Smooth muscle cell (in vitro differentiated cells): ENCODE results near the gene DNM3. TPM values are rescaled to one million over a fixed set of nuclear protein-coding genes. Genes with fewer than 3 reads are reported as not detected.
A peak's percentile ranks its signal among the peaks of the same experiment; 100 is the strongest.

Source experiments
- DNase-seq: peaks from one replicate; lab custom pipeline; 2025; ENCODE audit not compliant: unreplicated experiment; lab: John Stamatoyannopoulos, UW
- H2AFZ ChIP-seq: fragments of 200-600 bp; sonication (generic); 2 replicates; pipeline ENCODE4 v1.6.0; 2016; ENCODE audit warnings: antibody characterized with exemption, low read depth, mild to moderate bottlenecking
- H3F3A ChIP-seq: fragments of 200-600 bp; sonication (generic); 2 replicates; pipeline ENCODE4 v1.6.0; 2017; ENCODE audit warnings: antibody characterized with exemption, low read depth
- H3K27ac ChIP-seq: fragments of 200-600 bp; sonication (generic); 2 replicates; pipeline ENCODE4 v1.5.1; 2016; ENCODE audit warnings: low read depth, mild to moderate bottlenecking
- H3K27me3 ChIP-seq: fragments of 200-600 bp; sonication (generic); 2 replicates; pipeline ENCODE4 v1.6.1; 2016; ENCODE audit warnings: low read depth, mild to moderate bottlenecking
- H3K36me3 ChIP-seq: fragments of 200-600 bp; sonication (generic); 2 replicates; pipeline ENCODE4 v1.5.1; 2016; ENCODE audit warnings: low read depth
- H3K4me1 ChIP-seq: fragments of 200-600 bp; sonication (generic); 2 replicates; pipeline ENCODE4 v1.5.1; 2016; ENCODE audit warnings: low read depth
- H3K4me2 ChIP-seq: fragments of 200-600 bp; sonication (generic); 2 replicates; pipeline ENCODE4 v1.6.0; 2016; ENCODE audit warnings: mild to moderate bottlenecking
- H3K4me3 ChIP-seq: fragments of 200-600 bp; sonication (generic); 2 replicates; pipeline ENCODE4 v1.5.1; 2016; ENCODE audit warnings: mild to moderate bottlenecking
- H3K79me2 ChIP-seq: fragments of 200-600 bp; sonication (generic); 2 replicates; pipeline ENCODE4 v1.6.0; 2016; ENCODE audit warnings: low read depth, mild to moderate bottlenecking
- H3K9ac ChIP-seq: fragments of 200-600 bp; sonication (generic); 2 replicates; pipeline ENCODE4 v1.6.0; 2016; ENCODE audit warnings: low read depth
- H3K9me3 ChIP-seq: fragments of 200-600 bp; sonication (generic); replicated peaks from 2 replicates; pipeline ENCODE4 v1.5.1; 2016; ENCODE audit warnings: low read depth
- H4K20me1 ChIP-seq: fragments of 200-600 bp; sonication (generic); 2 replicates; pipeline ENCODE4 v1.6.0; 2016; ENCODE audit warnings: low read depth
- WGBS: methylation state at CpG from one replicate; pipeline ENCODE4 v1.1.7; 2016; ENCODE audit warnings: low lambda C conversion rate; 5-methylcytosine and 5-hydroxymethylcytosine counted together
- polyA plus RNA-seq: library from polyadenylated mRNA; unstranded; fragments of >200 nt; fragmentation: Nextera tagmentation; extraction: Ambion mirVana; gene quantifications from 2 replicates; pipeline ENCODE4 v1.2.1, GENCODE V29; 2016
- total RNA-seq: library from RNA; depleted of rRNA; stranded (reverse); fragments of >200 nt; gene quantifications from 2 replicates; pipeline ENCODE4 v1.2.3, GENCODE V29; 2014
- TF ChIP-seq, protein P1 (sequence below): fragments of 200-600 bp; sonication (generic); IDR thresholded peaks from 2 replicates; pipeline ENCODE4 v1.5.1; 2017; ENCODE audit warnings: borderline replicate concordance, mild to moderate bottlenecking, antibody characterized with exemption; ENCODE audit not compliant: insufficient read depth, poor library complexity, severe bottlenecking

DNM3 gene
- total and polyA plus RNA-seq, 2 experiments from 2014 or later = 1.7 to 3.0 TPM

DNA sequence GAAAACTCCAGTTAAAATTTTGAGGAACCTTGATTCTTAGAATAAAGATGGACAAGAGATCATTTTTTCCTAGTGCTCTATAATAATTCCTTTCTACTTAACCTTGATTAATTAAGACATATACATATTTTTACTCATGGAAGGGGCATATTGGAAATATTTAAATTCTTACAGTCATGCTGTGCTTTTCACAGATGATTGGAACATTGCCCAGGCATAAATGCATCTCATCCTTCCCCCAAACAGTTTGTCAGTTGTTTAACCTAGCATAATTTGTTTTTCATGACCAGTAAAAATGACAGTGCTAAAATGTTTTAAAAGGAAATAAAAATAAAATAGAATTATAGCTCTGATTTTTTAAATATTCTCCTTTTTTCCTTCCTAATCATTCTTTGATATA, 140.0 kb downstream of the DNM3 start:
- DNase-seq = no peak
- H3K79me2 ChIP-seq = no peaks in the 10 kb centered on the region
- no peaks in the 10 kb centered on the region for H3F3A ChIP-seq
- H3K27ac ChIP-seq = no peak overlapping the region
- H4K20me1 ChIP-seq = no peaks in the 10 kb centered on the region
- TF ChIP-seq, protein P1, sequence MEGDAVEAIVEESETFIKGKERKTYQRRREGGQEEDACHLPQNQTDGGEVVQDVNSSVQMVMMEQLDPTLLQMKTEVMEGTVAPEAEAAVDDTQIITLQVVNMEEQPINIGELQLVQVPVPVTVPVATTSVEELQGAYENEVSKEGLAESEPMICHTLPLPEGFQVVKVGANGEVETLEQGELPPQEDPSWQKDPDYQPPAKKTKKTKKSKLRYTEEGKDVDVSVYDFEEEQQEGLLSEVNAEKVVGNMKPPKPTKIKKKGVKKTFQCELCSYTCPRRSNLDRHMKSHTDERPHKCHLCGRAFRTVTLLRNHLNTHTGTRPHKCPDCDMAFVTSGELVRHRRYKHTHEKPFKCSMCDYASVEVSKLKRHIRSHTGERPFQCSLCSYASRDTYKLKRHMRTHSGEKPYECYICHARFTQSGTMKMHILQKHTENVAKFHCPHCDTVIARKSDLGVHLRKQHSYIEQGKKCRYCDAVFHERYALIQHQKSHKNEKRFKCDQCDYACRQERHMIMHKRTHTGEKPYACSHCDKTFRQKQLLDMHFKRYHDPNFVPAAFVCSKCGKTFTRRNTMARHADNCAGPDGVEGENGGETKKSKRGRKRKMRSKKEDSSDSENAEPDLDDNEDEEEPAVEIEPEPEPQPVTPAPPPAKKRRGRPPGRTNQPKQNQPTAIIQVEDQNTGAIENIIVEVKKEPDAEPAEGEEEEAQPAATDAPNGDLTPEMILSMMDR = no peak
- H3K36me3 ChIP-seq = no peaks in the 10 kb centered on the region
- H3K9ac ChIP-seq = no peak overlapping the region
- H3K9me3 ChIP-seq = no peaks in the 10 kb centered on the region
- no peak overlapping the region for H2AFZ ChIP-seq
- H3K27me3 ChIP-seq = no peaks in the 10 kb centered on the region
- no peak overlapping the region for H3K4me3 ChIP-seq
- H3K4me1 ChIP-seq = no peaks in the 10 kb centered on the region
- no peak overlapping the region for H3K4me2 ChIP-seq

DNA sequence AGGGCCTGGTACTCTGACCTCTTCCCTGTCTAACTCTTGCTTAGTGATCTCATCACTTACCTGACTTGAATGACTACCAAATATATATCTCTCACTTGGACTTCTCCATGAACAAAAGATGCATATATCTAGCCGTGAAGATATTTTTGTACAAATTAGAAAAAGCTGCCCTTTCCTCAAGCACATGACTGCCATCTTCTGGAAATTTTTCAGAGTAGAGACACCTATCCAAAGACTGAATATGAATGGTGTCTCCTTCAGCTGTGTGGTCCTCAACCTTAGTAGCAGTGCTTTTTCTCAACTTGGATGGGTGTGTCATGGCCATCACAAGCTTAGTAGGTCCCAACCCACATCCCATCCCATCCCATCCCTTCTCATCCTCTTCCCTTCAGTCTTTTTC, 142.3 kb downstream of the DNM3 start:
- H3K27me3 ChIP-seq = no peaks in the 10 kb centered on the region
- H3K27ac ChIP-seq = no peak overlapping the region
- H4K20me1 ChIP-seq = no peaks in the 10 kb centered on the region
- no peak overlapping the region for H3K4me3 ChIP-seq
- no peak for DNase-seq
- H3F3A ChIP-seq = no peaks in the 10 kb centered on the region
- H3K36me3 ChIP-seq = no peaks in the 10 kb centered on the region
- H3K4me2 ChIP-seq = no peak overlapping the region
- WGBS = 58% methylated on average over 1 of the region's 1 CpG
- no peaks in the 10 kb centered on the region for H3K4me1 ChIP-seq
- no peaks in the 10 kb centered on the region for H3K9me3 ChIP-seq
- H3K9ac ChIP-seq = no peak overlapping the region
- TF ChIP-seq, protein P1 = peak; percentile 37
- H3K79me2 ChIP-seq = no peaks in the 10 kb centered on the region
- H2AFZ ChIP-seq = no peak overlapping the region

DNA sequence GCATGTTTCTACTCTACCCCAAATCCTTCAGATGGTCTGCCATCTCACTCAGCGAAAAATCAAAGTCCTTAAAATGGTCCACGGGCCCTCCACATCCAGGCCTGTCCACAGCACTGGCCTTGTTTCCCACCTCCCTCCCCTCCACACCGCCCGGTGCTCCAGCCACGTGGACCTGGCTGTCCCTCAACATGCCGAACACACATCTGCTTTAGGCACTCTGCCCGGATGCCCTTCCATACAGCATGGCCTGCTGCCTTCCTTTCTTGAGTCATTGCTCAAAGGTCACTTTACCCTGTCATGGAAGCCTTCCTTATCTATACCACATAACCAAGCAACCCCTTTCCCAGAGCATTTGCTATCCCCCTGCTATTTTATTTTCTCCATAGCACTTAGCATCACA, 143.0 kb downstream of the DNM3 start:
- Histone ChIP-seq H3K4me1 (no peaks in the 10 kb centered on the region), H2AFZ (no peak overlapping the region), H3K9ac (no peak overlapping the region), H3K79me2 (no peaks in the 10 kb centered on the region), H3K4me2 (no peak overlapping the region), H3K27me3 (no peaks in the 10 kb centered on the region), H3K4me3 (no peak overlapping the region), H3K27ac (no peak overlapping the region), H4K20me1 (no peaks in the 10 kb centered on the region), H3F3A (no peaks in the 10 kb centered on the region), H3K36me3 (no peaks in the 10 kb centered on the region), H3K9me3 (no peaks in the 10 kb centered on the region)
- DNase-seq = no peak
- TF ChIP-seq, protein P1 = no peak
- WGBS = 91% methylated on average over 4 of the region's 7 CpGs

GRCh38 chr1:171984850-171985485, 143.7 kb downstream of the DNM3 start:
- H3K27ac ChIP-seq = no peak overlapping the region
- 44% methylated on average over 3 of the region's 3 CpGs for WGBS
- H3K9ac ChIP-seq = no peak overlapping the region
- H3K79me2 ChIP-seq = no peaks in the 10 kb centered on the region
- peak overlapping the region; percentile 1 for H2AFZ ChIP-seq
- H3K9me3 ChIP-seq = no peaks in the 10 kb centered on the region
- H3K4me2 ChIP-seq = no peak overlapping the region
- no peaks in the 10 kb centered on the region for H3K4me1 ChIP-seq
- H3K27me3 ChIP-seq = no peaks in the 10 kb centered on the region
- H3F3A ChIP-seq = no peaks in the 10 kb centered on the region
- no peaks in the 10 kb centered on the region for H4K20me1 ChIP-seq
- TF ChIP-seq, protein P1 = peak; percentile 80
- H3K36me3 ChIP-seq = no peaks in the 10 kb centered on the region
- no peak overlapping the region for H3K4me3 ChIP-seq
- DNase-seq = no peak
